Activated T-helper 1 cell treated with Interleukin-2 at 50 U/mL for 16 hours (primary cell): ENCODE measurements around the gene AFAP1L2.
"Not testable (repeated sequence)": the region's sequence is repeated elsewhere in the genome, so short reads cannot be mapped to it uniquely, and the experiment has no call there.

Source experiments
- DNase-seq: peaks from one replicate; pipeline ENCODE4 v3.0.0-alpha.2; 2020; ENCODE audit warnings: low read depth

Gene AFAP1L2

GRCh38 chr10:114359041-114359952 is 45.0 kb downstream of the AFAP1L2 start:
- DNase-seq, result no peak

- DNase-seq, result no peak
Observed at GRCh38 chr10:114357515-114357996, 46.7 kb downstream of the AFAP1L2 start.

- no peak for DNase-seq
Observed at GRCh38 chr10:114356751-114357514, 47.4 kb downstream of the AFAP1L2 start.

GRCh38 chr10:114356126-114356525 is 48.2 kb downstream of the AFAP1L2 start:
- DNase-seq, result no peak

DNA sequence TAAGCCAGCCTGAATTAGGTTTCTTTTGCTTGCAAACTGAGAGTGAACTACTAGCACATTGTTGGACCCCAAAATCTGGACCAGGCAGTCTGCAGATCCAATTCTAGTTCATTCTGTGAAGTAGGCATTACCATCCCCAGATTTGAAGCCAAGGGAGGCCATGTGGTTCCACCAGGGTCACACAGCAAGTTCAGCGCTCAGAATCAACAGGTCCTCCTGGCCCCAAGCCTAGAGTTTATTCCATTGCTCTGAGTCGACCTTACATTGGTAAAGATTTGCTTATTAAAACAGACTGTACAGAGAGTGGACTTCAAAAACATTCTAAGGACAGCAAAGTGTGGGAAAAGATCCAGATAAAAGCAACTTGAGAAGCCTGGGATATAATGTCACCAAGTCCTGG is 50.9 kb downstream of the AFAP1L2 start:
- DNase-seq, result no peak

DNA sequence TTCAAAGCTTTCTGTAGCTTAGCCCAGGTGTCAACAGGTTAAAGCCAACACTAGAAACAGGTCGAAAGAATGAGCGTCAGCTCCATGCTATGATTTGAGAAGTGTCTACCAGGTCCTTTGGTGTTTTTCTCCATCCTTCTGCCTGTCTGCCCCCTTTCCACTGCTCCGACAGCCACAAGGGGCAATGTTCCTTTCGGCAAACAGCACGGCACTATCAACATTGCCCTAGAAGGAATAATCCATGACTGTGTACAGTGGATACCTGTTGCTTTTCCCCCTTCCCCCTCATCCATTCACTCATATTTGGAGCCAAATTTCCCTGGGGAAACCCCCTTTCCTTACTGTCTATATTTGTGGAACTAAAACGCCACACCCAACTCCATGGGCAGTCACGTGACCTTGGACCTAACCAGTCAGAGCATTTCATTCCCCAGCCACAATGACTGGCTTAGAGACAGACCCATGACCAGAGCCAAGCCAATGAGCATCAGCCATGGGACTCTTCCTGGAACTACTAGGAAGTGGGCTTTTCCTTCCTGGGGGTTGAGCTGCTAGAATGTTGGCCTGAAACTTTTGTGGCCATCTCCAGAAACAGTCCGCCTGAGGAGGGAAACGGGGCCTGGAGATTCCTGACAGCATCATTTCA is 51.5 kb downstream of the AFAP1L2 start:
- DNase-seq, result no peak

- no peak for DNase-seq
Observed at GRCh38 chr10:114350751-114351150, 53.6 kb downstream of the AFAP1L2 start.

- no peak for DNase-seq
Observed at GRCh38 chr10:114349522-114350215, 54.6 kb downstream of the AFAP1L2 start.

GRCh38 chr10:114349071-114349470 is 55.2 kb downstream of the AFAP1L2 start:
- not testable (repeated sequence) for DNase-seq

DNA sequence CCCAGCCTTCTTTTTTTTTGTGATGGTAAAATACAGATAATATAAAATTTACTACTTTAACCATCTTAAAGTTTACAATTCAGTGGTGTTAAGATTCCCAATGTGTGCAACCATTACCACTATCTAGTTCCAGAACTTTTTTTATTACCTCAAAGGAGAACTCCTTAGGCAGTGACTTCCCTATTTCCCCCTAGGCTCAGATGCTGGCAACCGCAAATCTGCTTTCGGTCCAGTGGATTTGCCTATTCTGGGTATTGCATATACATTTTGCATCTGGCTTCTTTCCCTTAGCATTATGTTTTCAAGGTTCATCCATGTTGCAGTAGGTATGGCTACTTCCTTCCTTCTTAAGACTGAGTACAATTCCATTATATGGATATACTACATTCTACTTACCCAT is 56.5 kb downstream of the AFAP1L2 start:
- DNase-seq, result no peak

DNA sequence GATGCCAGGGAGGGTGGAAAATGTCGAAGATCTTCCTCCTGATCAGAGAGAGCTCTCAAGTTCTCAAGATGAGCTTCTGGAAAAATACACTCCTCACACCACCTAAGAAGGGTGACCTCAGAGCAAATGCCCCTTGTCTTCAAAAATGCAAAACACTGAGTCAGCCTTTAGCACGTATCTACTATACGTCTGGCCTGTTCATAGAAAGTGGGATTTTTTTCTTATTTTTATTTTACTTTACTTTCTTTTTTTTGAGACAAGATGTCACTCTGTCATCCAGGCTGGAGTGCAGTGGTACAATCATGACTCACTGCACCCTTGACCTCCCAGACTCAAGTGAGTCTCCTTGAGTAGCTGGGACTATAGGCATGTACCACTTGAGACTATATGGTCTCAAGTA is 57.1 kb downstream of the AFAP1L2 start:
- DNase-seq, result no peak

- DNase-seq, result no peak
Observed at GRCh38 chr10:114346176-114347031, 57.9 kb downstream of the AFAP1L2 start.

DNA sequence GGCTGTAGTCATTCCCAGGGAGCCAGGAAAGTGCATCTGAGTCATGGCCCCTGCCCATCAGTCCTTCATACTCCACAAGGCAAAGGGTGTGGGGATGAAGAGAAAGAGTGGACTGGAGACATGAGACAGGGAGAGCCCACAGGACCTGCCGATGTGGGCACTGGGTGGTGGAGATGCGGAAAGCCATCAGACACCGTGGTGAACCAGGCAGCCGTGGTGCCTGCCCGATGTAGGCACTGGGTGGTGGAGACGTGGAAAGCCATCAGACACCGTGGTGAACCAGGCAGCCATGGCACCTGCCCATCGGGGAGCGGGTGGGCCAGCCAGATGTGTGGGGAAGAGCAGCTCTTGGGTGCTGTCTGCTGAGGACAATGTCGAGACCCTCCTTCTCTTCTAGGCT is 58.6 kb downstream of the AFAP1L2 start:
- DNase-seq, result no peak

DNA sequence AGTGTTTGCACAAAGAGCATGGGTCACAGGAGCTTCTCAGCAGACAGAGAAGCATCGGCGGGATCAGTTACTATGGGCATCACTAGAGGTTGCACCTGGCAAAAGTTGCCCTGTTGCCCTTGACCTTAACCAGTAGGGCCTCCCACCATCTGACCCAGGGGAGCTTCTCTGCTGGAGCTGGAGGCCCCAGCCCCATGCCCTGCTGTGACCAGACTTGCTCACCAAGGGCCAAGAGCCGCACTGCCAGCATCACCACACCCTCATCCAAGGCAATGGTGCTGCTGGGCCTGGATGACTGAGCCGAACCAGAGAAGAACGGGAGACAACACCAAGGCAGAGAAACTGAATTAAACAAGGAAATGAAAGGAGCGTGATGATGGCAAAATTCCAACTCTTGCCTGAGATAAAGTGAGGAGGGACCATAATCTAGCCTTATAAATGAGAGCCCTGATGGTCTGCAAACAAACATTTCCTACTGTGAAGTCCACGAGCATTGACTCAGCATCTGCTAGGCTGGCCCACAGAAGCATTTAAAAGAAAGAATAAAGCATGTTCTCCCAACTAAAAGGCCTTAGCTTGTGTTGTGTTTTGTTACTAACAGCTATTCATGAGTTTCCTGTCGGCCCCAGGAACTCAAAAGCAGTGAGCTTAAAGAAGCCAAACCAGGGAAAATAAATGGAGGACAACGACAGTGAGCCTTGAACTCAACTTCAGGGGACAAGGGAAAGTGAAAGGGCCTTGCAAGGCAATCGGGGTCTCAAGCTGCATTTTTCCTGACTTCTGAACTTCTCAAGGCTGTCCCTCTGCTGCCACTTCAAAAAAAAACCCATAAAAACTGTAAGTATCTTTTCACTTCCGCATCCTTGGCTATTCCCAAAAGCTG is 60.4 kb downstream of the AFAP1L2 start:
- no peak for DNase-seq

DNA sequence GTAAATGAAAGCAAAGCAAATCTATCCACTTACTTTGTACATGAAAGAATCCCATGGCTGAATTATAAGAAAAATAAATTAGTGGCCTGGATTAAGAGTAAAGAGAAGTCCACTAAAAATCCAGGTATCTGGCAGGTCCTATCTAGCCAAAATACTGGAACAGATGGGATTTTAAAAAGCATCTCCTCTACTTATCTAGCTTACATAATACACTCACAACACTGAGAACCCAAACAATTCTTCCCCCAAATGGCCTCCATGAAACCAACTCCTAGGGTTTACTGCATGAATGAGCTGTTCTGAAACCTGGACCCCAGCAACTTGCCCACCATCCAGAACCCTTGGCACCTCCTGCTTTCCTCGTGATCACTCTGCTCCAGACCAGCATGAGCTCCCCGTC is 61.3 kb downstream of the AFAP1L2 start:
- no peak for DNase-seq

DNA sequence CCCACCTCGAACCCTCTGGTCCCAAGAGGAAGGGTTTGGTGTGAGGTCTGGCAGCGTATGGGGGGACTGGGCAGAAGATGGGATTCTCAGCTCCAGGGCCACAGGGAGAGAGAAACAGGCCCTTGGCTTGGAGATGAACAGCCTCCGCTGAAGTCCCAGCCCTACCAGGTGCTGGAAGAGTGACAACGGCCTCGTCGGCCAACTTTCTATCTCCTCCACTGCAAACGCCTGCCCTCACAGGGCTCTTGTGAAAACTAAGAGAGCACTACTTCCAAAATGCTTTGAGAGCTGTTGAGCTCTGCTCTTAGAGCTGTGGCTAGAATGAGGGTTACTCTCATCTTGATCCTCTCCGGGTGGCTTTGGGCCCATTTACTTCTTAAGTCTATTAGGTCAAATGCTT is 63.5 kb downstream of the AFAP1L2 start:
- DNase-seq, result no peak

DNA sequence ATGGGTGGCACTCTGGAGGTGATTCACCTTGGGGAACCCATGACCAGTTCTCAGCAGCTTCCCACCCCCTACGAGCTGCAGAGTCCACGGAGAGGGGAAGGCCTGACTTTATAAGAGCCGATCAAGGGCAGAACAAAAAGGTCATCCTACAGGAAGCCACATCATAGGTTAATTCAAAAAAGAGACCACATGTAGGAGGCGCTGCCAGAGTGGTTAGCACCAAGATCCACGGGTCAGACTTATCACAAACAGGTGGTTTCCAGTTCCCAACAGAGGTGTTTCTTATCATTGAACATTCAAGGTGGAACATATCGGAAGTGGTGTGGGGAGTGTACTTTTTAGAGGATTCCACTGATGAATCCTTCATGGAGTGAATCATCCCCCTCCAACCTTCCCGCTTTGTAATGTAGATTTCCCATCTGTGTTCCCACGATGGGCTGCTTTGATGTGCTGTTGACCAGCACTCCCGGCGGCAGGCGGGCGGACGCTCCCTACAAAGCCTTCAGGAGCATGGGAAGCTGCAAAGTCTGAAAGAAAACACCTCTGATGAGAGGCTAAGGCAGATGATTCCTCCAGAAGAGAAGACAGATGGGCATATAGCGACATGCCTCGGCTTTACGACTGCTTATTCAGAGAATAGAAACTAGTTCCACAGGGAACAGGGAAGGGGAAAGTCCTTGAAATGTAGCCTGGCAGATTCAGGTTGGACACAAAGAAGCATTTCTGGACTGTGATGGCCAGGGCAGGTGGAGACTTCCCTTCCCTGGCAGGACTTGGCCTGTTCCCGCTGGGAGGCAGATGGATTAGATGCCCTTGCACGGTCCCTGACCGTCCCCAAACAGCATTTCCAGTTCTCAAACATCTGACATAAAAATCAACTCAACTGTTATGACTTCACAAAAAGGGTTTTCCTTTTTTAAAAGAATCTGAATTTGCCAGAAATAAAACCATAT is 66.5 kb downstream of the AFAP1L2 start:
- DNase-seq, result no peak

DNA sequence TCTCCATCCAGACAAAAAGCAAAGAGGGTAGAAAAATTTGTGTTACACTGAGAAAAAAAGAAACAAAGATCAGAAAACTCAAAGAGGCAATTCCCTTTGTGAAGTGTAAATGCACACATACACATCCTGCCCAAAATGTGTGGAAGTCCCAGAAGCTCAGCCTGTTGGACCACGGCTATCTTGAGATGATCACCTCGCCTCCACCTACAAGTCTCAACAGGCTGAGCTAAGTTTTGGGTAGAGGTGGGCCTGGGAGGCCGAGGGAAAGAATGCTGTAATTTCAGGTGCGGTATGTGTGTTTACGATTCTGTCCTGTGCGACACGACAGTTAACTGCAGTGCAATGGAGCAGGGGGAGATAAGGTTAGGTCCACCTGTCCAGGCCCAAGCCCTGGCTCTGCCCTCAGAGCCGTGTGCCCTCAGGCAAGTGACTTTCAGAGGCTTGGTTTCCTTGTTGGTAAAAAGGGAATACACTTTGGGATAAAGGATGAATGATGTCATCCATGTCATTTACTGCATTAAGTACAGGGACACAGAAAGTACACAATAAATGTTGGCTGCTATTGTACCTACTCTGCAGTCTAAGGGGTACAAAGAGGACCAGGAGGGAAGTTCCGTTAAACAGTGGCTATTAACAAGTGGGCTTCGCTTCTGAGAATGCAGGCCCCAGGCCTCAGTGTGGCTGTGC is 67.3 kb downstream of the AFAP1L2 start:
- DNase-seq, result no peak
